Measurements from ENCODE around the gene HOXC6. TPM values are rescaled to one million over a fixed set of nuclear protein-coding genes. Genes with fewer than 3 reads are reported as not detected.

HOXC6 gene
- total and polyA plus RNA-seq, 9 of the 15 experiments (the other 6 are each of a cell fraction or from before 2014, with no cell fraction given), result 0.06 to 4.0 (median 1.4) TPM

GRCh38 chr12:53995378-53996239 lies 32.6 kb upstream of the HOXC6 start (continued):
- TF ChIP-seq CREB3L1 (IDR thresholded peaks at IDR 0.05; ENCODE audit: borderline replicate concordance, low read depth) (peak; percentile 55; the same call in 1 of the 2 replicates), ZNF584 (CRISPR knock-in tag; IDR thresholded peaks at IDR 0.05; ENCODE audit: low read depth) (peak; percentile 8; the same call in 1 of the 2 replicates), ZKSCAN1 (IDR thresholded peaks at IDR 0.05; ENCODE audit: low read depth, low read length) (no peak), NFYB (IDR thresholded peaks at IDR 0.05; ENCODE audit: extremely low read depth, insufficient read length) (no peak), PML (IDR thresholded peaks at IDR 0.05; ENCODE audit: low read length) (peak; percentile 68; the same call in 1 of the 2 replicates), TAF7 (tag; IDR thresholded peaks at IDR 0.05) (peak; percentile 68), KLF1 (tag; IDR thresholded peaks at IDR 0.05) (0 out of 2 replicates have a peak, but pooled peaks have one; percentile 23), TBP (optimal IDR thresholded peaks at IDR 0.05; ENCODE audit: low read depth, low read length) (peak; percentile 58)
- TF ChIP-seq, protein P1, sequence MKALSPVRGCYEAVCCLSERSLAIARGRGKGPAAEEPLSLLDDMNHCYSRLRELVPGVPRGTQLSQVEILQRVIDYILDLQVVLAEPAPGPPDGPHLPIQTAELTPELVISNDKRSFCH (CRISPR knock-in tag; IDR thresholded peaks at IDR 0.05), result no peak
- TF ChIP-seq, protein P1 (tag; IDR thresholded peaks at IDR 0.05), result no peak; the same call in 1 of the 2 replicates
- TF ChIP-seq, protein P2, sequence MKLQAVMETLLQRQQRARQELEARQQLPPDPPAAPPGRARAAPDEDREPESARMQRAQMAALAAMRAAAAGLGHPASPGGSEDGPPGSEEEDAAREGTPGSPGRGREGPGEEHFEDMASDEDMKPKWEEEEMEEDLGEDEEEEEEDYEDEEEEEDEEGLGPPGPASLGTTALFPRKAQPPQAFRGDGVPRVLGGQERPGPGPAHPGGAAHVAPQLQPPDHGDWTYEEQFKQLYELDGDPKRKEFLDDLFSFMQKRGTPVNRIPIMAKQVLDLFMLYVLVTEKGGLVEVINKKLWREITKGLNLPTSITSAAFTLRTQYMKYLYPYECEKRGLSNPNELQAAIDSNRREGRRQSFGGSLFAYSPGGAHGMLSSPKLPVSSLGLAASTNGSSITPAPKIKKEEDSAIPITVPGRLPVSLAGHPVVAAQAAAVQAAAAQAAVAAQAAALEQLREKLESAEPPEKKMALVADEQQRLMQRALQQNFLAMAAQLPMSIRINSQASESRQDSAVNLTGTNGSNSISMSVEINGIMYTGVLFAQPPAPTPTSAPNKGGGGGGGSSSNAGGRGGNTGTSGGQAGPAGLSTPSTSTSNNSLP (IDR thresholded peaks at IDR 0.05; ENCODE audit: borderline replicate concordance, low read depth, low read length), result no peak
- TF ChIP-seq, protein P3, sequence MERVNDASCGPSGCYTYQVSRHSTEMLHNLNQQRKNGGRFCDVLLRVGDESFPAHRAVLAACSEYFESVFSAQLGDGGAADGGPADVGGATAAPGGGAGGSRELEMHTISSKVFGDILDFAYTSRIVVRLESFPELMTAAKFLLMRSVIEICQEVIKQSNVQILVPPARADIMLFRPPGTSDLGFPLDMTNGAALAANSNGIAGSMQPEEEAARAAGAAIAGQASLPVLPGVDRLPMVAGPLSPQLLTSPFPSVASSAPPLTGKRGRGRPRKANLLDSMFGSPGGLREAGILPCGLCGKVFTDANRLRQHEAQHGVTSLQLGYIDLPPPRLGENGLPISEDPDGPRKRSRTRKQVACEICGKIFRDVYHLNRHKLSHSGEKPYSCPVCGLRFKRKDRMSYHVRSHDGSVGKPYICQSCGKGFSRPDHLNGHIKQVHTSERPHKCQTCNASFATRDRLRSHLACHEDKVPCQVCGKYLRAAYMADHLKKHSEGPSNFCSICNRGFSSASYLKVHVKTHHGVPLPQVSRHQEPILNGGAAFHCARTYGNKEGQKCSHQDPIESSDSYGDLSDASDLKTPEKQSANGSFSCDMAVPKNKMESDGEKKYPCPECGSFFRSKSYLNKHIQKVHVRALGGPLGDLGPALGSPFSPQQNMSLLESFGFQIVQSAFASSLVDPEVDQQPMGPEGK (CRISPR knock-in tag; IDR thresholded peaks at IDR 0.05; ENCODE audit: borderline replicate concordance), result peak; percentile 64; the same call in 1 of the 2 replicates
